Measurements from ENCODE around the gene DET1.
"Not testable (repeated sequence)": the region's sequence is repeated elsewhere in the genome, so short reads cannot be mapped to it uniquely, and the experiment has no call there.

Gene DET1

DNA sequence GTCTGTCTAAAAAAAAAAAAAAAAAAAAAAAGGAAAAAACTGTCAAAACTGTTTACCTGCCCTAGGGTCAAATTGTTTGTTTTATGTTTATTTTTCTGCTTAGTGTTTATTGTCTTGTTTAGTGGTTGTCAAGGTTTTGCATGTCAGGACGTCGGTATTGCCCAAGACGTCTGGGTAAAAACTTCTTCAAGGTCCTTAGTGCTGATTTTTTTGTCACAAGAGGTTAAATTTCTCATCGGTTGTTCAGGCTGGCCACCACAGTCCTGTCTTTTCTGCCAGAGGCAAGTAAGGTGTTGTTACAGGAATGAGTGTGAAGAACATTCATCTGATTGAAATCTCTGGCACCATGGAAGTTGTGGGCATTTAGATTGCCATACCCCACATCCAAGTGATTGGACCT, 7.0 kb downstream of the DET1 start:
- no peak for DNase-seq

GRCh38 chr15:88538972-88539371, 7.5 kb downstream of the DET1 start:
- no peak for DNase-seq

DNA sequence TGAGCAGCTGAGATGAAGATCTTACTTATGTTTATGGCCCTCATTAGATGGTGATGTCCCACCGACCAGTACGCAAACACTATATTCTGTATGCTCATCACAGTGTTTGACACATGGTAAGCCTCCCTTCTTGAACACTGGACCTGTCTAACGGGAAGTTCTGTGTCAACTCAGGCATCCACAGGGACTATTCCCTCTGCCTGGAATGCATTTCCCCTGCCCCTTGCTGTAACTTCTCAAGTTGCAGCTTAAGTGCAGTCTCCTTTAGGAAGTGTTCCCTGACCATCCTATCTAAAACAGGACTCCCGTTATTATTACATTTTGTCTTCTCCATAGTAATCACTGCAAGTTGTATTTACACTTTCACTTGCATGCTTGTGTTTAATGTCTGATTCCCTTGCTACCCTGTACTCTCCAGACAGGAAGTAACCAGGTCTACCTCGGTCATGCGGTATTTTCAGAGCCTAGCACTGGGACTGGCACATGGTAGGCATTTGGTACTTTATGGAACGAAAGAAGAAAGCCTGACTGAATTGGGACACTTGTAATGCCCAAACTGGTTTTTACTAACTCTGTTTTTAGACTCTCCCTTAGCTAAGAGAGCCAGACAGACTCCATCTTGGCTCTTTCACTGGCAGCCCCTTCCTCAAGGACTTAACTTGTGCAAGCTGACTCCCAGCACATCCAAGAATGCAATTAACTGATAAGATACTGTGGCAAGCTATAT, 8.7 kb downstream of the DET1 start:
- DNase-seq = no peak

DNA sequence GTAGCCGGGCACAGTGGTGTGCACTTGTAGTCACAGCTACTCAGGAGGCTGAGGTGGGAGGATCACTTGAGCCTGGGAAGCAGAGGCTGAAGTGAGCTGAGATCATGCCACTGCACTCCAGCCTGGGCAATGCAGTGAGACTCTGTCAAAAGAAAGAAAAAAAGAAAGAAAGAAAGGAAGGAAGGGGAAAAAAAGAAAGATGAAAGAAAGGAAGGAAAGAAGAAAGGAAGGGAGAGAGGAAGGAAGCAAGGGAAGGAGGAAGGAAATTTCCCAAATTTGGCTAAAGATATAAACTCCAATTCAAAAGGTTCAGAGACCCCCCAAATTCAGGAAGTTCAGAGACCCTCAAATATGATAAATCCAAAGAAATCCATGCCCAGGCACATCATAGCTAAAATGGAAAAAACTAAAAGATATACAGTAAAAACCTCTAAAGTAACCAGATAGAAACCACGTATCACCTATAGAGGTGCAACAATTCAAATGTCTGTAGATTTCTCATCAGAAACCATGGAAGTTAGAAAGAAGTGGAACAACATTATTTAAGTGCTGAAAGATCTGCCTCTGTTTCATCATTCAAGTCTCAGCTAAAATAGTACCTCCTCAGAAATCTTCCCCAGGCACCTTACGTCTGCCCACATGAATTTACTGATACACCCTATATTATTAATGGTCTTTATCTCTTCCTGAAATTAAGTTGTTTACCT, 10.7 kb downstream of the DET1 start:
- no peak for DNase-seq

- DNase-seq = no peak
Measured at GRCh38 chr15:88535100-88535499, 11.4 kb downstream of the DET1 start.

GRCh38 chr15:88533376-88533775, 13.1 kb downstream of the DET1 start:
- no peak for DNase-seq

GRCh38 chr15:88529021-88529630, 17.4 kb downstream of the DET1 start:
- no peak for DNase-seq

GRCh38 chr15:88526247-88526879, 20.1 kb downstream of the DET1 start:
- DNase-seq = no peak

- no peak for DNase-seq
Measured at GRCh38 chr15:88525418-88525817, 21.1 kb downstream of the DET1 start.

DNA sequence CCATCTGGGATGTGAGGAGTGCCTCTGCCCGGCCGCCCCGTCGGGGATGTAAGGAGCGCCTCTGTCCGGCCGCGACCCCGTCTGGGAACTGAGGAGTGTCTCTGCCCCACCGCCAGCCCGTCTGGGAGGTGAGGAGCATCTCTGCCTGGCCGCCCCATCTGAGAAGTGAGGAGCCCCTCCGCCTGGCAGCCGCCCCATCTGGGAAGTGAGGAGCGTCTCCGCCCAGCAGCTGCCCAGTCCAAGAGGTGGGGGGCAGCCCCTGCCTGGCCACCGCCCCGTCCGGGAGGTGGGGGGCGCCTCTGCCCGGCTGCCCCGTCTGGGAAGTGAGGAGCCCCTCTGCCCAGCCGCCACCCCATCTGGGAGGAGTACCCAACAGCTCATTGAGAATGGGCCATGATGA, 22.4 kb downstream of the DET1 start:
- DNase-seq = not testable (repeated sequence)

GRCh38 chr15:88518903-88519302, 27.6 kb downstream of the DET1 start:
- no peak for DNase-seq

- no peak for DNase-seq
Measured at GRCh38 chr15:88513195-88513594, 33.3 kb downstream of the DET1 start.

- DNase-seq = no peak
Measured at GRCh38 chr15:88512601-88513000, 33.9 kb downstream of the DET1 start.

- DNase-seq = no peak
Measured at GRCh38 chr15:88512078-88512477, 34.4 kb downstream of the DET1 start.

- no peak for DNase-seq
Measured at GRCh38 chr15:88511161-88511560, 35.3 kb downstream of the DET1 start.

GRCh38 chr15:88509964-88510363, 36.5 kb downstream of the DET1 start:
- DNase-seq = no peak

DNA sequence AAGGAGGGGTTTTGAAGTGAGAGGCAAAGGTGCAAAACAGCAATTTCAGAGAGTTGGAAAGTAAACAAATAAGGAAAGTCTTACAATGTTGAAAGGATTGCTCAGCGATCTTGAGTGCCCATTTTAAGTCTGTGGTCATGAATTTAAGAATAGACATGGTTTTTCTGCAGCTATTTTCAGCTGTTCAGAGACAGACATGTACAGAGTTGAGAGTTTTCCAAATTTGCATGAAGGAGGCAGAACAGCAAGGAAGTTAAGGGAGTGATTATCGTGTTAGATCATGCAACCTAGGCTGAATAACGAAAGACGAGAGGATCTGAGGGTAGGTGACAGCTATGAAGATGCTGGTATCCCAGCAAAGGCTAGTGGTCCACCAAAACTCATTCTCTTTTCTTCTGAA, 37.2 kb downstream of the DET1 start:
- no peak for DNase-seq

GRCh38 chr15:88506628-88507027, 39.9 kb downstream of the DET1 start:
- DNase-seq = no peak

- DNase-seq = no peak
Measured at GRCh38 chr15:88505721-88506120, 40.8 kb downstream of the DET1 start.

DNA sequence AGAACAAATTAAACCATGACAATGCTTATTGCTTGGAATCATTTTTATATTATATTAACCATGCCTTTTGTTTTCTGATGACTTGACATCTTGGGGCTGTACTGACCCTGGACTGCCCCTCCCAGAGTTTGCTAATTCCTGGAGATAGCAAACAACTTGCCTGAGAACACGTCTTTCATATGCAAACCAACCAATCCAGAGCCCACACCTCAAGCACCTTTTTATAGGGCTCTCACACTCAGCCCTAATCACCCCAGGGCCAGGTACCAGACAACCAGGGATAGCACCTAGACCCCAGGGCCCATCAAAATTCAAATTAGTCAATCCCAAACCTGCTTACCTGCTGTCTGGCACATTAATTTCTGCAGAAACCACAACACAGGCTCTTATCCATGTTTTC, 42.0 kb downstream of the DET1 start:
- no peak for DNase-seq

DNA sequence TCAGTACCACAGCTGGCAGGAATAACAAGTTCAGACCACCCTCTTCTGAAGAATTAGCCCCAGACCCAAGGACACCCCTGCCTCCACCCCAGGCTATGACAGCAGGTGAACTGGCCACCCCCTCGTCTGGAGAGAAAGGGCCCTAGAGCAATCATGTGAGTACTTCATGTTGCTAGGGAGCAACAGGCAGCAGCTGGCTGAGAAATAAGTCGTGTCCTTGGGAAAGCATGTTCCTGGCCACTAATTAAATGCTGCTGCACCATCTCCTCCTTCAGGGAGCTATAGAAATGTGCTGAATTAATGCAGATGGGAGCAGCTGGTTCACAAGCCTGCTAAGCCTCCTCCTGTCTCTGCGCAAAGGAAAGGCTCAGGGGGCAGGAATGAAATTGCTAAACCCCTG, 47.5 kb downstream of the DET1 start:
- no peak for DNase-seq

- DNase-seq = no peak
Measured at GRCh38 chr15:88497109-88497765, 49.2 kb downstream of the DET1 start.

DNA sequence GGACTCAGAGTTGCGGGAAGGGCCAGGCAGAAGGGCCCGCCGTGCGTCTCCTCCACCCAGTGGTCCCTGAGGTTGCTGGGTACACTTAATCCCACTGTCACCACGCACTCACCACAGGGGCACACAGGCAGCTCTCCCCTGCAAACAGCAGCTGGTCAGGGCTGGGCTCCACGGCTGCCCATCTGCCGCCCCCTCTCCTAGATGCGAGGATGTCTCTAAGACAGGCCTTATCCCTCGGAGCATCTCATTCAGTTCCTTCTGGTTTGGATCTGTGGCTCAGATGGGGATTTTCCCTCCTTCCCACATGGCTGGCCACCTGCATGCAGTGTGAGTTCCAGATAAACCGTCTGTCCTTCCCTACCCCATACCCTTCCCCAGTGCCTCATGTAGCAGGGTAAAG, 52.6 kb downstream of the DET1 start:
- DNase-seq = no peak

All from CD4-positive, alpha-beta T cell treated with Interleukin-12 subunit alpha and Interleukin-12 subunit beta, for 1 hour (primary cell).